ENCODE data around the gene IL17RE. TPM values are rescaled to one million over a fixed set of nuclear protein-coding genes. Genes with fewer than 3 reads are reported as not detected.

IL17RE gene
- total RNA-seq, 2 experiments from 2014 or later: 1.2 to 1.7 TPM

DNA sequence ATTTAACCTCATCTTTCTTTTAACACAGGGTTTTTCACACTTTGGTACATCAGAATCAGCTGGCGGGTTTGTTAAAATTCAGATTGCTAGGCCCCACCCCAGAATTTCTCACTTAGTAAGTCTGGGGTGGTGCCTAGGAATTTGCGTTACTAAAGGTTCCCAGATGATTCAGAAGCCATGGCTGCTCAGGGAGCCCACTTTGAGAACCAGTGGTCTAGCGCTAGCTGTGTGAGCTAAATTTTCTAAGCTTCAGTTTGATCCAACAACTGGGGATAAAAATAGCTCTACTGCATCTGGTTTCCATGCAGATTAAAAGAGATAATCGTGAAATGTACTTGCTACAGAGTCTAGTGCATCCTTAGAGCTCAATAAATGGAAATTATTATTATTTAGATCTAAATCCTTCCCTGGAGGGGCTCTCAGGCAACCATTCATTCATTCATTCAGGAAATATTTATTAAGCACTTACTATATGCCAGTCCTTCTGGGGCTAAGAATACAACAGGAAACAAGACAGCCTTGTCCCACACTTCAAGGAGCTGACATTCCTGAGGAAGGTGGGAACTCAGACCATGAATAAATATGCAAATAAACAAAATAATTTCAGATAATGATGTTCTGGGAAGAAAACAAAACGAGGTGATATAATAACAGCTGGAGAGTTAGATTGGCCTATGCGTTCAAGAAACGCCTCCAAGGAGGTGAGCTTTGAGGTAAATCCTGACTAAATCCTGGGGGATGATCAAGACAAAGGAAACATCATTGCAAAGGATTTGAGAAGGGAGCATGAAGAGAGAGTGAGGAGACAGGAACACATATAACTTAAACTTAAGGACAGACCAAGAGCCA, 18.7 kb upstream of the IL17RE start:
- ATAC-seq (no peak), DNase-seq (no peak)
- TF ChIP-seq, protein P1, sequence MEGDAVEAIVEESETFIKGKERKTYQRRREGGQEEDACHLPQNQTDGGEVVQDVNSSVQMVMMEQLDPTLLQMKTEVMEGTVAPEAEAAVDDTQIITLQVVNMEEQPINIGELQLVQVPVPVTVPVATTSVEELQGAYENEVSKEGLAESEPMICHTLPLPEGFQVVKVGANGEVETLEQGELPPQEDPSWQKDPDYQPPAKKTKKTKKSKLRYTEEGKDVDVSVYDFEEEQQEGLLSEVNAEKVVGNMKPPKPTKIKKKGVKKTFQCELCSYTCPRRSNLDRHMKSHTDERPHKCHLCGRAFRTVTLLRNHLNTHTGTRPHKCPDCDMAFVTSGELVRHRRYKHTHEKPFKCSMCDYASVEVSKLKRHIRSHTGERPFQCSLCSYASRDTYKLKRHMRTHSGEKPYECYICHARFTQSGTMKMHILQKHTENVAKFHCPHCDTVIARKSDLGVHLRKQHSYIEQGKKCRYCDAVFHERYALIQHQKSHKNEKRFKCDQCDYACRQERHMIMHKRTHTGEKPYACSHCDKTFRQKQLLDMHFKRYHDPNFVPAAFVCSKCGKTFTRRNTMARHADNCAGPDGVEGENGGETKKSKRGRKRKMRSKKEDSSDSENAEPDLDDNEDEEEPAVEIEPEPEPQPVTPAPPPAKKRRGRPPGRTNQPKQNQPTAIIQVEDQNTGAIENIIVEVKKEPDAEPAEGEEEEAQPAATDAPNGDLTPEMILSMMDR (IDR thresholded peaks at IDR 0.05): no peak
- Mint-ChIP-seq H3K4me1 (ENCODE audit: low read depth) (no peaks in the 10 kb centered on the region), H3K9me3 (no peaks in the 10 kb centered on the region), H3K36me3 (ENCODE audit: low read depth) (no peaks in the 10 kb centered on the region), H3K27me3 (no peaks in the 10 kb centered on the region), H3K4me3 (no peak overlapping the region), H3K27ac (no peak overlapping the region)
- intact Hi-C loops (cut with micrococcal nuclease): no loop called here
- POLR2A ChIA-PET: no interaction called here
- CTCF ChIA-PET: interaction anchor here (0.6 to 2.1 kb wide), 6 partner anchors 10 to 100 kb away, joined by 3 to 7 read pairs (median 4); partner anchors contain the start of gene CRELD1

DNA sequence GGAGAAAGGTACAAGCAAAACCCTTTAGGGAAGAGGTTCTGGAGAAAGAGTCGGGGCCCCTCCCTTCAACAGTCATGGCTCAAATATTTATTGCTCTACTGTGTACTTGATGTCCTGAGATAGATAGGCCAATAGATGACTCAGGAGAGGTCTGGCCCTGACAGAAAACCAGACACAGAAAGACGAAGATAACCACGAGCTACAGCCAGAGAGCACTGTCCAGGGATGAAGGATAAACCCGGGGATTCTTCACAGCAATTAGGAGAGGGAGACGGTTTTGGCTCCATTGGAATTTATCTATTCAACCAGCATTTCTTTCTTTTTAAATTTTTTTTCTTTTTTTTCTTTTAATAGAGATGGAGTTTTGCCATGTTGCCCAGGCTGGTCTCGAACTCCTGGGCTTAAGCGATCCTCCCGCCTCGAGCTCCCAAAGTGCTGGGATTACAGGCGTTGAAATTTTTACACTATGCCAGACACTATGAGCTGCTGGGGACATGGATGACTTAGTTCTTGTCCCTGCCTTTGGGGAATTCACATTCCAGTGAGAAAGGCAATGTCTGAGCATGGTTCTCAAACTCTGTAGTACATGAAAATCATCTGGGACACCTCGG, 18.0 kb upstream of the IL17RE start:
- TF ChIP-seq, protein P1 (IDR thresholded peaks at IDR 0.05): no peak
- POLR2A ChIA-PET: interaction anchor here (0.7 kb wide), 1 partner anchor 10 kb away, joined by 4 read pairs; no protein-coding TSS in a partner anchor
- Mint-ChIP-seq H3K27me3 (no peaks in the 10 kb centered on the region), H3K36me3 (ENCODE audit: low read depth) (no peaks in the 10 kb centered on the region), H3K27ac (no peak overlapping the region), H3K9me3 (no peaks in the 10 kb centered on the region), H3K4me1 (ENCODE audit: low read depth) (no peaks in the 10 kb centered on the region), H3K4me3 (no peak overlapping the region)
- intact Hi-C loops (cut with micrococcal nuclease): no loop called here
- CTCF ChIA-PET: interaction anchor here (1.2 to 2.1 kb wide), 4 partner anchors 9 to 98 kb away, joined by 3 to 6 read pairs (median 4); no protein-coding TSS in a partner anchor
- no peak for ATAC-seq
- DNase-seq: no peak

DNA sequence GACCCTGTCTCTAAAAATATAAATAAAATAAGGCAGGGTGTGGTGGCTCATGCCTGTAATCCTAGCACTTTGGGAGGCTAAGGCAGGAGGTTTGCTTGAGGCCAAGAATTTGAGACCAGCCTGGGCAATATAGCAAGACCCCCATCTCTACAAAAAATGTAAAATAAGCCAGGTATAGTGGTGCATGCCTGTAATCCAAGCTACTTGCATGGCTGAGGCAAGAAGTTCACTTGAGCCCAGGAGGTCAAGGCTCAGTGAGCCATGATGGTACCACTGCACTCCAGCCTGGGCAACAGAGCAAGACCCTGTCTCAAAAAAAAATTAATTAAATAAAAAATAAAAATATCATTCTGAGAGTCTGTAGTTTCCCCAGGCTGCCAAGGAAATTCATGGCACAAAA, 16.3 kb upstream of the IL17RE start:
- Mint-ChIP-seq H3K4me1 (ENCODE audit: low read depth) (peaks cover 1% of the 10 kb centered on the region), H3K9me3 (no peaks in the 10 kb centered on the region), H3K36me3 (ENCODE audit: low read depth) (peaks cover 7% of the 10 kb centered on the region), H3K4me3 (no peak overlapping the region), H3K27me3 (no peaks in the 10 kb centered on the region), H3K27ac (no peak overlapping the region)
- DNase-seq (no peak), ATAC-seq (no peak)
- TF ChIP-seq, protein P1 (IDR thresholded peaks at IDR 0.05): no peak
- intact Hi-C loops (cut with micrococcal nuclease): no loop called here
- CTCF ChIA-PET: no interaction called here
- POLR2A ChIA-PET: no interaction called here

DNA sequence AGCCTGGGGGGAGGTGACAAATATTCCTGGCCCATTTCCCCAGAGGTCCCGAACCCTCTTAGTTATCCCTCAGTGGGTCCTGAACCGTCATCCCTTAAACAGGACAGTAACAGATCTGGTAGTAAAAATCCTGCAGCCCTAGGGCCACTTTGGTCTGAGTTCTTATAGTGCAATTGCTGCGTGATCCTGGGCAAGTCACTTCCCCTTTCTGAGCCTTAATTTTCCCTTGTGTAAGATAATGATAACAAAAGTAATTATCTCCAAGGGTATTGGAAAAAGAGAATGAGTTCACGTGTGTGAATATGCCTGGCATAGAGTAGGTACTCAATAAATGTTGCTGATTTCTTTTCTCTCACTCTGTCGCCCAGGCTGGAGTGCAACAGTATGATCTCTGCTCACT, 15.2 kb upstream of the IL17RE start:
- POLR2A ChIA-PET: no interaction called here
- CTCF ChIA-PET: no interaction called here
- peaks cover 5% of the 10 kb centered on the region for H3K4me1 Mint-ChIP-seq (ENCODE audit: low read depth)
- no peak overlapping the region for H3K27ac Mint-ChIP-seq
- no peaks in the 10 kb centered on the region for H3K9me3 Mint-ChIP-seq
- no peak for DNase-seq
- TF ChIP-seq, protein P1 (IDR thresholded peaks at IDR 0.05): no peak
- H3K36me3 Mint-ChIP-seq (ENCODE audit: low read depth): peaks cover 14% of the 10 kb centered on the region
- no peak overlapping the region for H3K4me3 Mint-ChIP-seq
- intact Hi-C loops (cut with micrococcal nuclease): no loop called here
- ATAC-seq: no peak
- H3K27me3 Mint-ChIP-seq: no peaks in the 10 kb centered on the region

DNA sequence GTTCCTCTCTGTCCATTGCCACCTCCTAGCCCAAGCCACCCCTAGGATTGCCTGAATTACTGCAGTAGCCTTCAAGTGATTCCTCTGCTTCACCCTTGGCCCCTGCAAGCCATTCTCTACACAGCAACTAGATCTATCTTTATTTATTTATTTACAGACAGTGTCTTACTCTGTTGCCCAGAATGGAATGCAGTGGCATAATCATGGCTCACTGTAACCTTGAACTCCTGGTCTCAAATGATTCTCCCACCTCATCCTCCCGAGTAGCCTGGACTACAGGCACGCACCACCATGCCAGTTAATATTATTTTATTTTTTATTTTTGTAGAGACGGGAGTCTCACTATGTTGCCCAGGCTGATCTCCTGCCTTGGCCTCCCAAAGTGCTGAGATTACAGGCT, 14.1 kb upstream of the IL17RE start:
- intact Hi-C loops (cut with micrococcal nuclease): no loop called here
- Mint-ChIP-seq H3K4me3 (no peak overlapping the region), H3K4me1 (ENCODE audit: low read depth) (peaks cover 13% of the 10 kb centered on the region), H3K27ac (no peak overlapping the region), H3K36me3 (ENCODE audit: low read depth) (peaks cover 25% of the 10 kb centered on the region), H3K27me3 (no peaks in the 10 kb centered on the region), H3K9me3 (peaks cover 2% of the 10 kb centered on the region)
- DNase-seq (no peak), ATAC-seq (no peak)
- POLR2A ChIA-PET: no interaction called here
- TF ChIP-seq, protein P1 (IDR thresholded peaks at IDR 0.05): no peak
- CTCF ChIA-PET: no interaction called here

Data from activated CD8-positive, alpha-beta T cell treated with anti-CD3 and anti-CD28 coated beads for 36 hours (primary cell).